Measurements from ENCODE around the gene OR2K2.
"Not testable (repeated sequence)": the region's sequence is repeated elsewhere in the genome, so short reads cannot be mapped to it uniquely, and the experiment has no call there.

Gene OR2K2

DNA sequence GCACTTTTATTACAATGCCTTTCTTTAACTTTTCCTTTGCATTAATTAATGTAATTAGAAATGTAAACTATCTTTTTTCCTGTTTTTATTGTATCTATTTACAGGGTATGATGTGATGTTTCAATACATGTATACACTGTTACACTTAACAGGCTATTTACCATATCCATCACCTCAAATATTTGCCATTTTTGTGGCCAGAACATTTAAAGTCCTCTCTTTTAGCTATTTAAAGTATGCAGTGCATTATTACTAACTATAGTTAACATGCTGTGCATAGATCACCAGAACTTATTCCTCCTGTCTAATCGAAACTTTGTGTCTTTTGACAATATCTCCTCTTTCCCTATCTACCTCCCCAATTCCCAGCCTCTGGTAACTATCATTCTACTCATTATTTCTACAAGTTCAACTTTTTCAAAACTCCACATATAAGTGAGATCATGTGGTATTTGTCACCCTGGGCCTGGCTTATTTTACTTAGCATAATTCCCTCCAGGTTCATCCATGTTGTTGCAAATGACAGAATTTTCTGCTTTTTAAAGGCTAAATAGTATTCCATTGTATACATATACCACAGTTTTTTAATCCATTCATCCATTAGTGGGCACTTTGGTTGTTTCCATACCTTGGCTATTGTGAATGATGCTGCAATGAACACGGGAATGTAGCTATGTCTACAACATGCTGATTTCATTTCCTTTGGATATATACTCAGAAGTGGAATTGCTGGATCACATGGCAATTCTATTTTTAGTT is 32.8 kb downstream of the OR2K2 start:
- DNase-seq = no peak

DNA sequence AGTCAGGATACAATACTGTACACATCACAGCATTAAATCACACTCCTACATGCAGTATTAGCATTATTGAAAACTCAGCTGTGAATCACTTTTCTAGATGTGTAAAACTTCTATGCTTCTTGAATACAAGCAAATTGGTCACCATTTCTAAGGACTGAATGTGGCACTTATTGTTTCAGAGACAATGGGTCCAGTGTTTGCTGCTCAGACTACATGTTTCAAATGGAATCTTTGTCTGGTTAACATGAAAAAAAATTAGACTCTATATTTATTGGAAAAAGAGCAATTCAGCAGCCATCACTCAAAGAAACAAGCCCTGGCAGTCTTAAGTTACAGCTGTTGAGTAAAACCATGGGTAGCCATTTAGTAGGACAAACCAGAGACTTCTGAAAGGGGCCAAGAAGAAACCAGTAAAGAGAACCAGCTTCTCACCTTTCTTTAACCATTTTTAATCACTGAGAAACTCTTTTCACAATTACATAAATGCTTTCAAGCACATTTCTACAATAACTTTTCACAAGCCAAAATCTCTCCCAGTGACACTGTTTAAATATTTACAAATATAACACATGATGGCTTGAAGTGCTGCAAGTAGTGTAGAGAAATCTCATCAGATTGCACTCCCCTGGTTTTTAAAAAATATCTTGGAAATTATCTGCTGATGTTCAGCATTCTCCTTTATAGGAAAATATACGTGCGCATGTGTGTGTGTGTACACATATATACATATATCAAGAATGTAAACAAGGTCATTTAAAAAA is 35.2 kb downstream of the OR2K2 start:
- no peak for DNase-seq

DNA sequence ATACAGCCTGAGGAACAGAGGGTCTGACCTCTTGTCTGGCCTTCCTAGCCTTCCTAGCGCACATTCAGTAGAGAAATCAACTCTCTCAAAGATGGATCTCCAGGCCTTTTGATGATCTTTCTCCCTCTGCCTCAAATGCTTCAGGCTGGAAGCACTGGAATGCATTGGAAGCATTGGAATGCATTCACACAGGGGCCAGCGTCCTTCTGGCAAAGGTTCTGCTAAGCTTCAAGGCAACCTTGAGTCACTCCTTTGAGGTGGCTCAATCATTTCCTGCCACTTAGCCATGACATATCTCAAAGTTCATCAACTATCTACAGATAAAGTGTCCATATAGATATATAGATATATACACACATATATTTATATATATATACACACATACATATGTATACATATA is 42.9 kb downstream of the OR2K2 start:
- no peak for DNase-seq

DNA sequence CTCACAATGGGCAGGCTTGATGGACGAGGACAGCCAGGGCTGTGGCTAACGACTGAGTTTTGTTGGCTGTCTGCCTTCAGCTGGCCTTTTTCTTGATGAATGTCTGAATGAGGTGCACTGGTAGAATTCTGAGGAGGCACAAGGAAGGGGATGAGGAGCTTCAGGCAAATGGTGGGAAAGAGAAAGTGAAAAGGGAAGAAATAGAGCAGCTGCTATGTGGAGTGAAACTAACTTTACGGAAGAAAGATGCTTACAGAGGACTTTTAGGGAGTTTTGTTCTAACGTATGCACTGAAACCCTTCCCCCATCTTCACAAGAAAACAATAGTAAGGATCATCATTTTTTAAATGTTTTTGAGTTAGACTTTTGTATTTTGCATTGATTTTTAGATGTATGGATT is 45.3 kb downstream of the OR2K2 start:
- DNase-seq = no peak

DNA sequence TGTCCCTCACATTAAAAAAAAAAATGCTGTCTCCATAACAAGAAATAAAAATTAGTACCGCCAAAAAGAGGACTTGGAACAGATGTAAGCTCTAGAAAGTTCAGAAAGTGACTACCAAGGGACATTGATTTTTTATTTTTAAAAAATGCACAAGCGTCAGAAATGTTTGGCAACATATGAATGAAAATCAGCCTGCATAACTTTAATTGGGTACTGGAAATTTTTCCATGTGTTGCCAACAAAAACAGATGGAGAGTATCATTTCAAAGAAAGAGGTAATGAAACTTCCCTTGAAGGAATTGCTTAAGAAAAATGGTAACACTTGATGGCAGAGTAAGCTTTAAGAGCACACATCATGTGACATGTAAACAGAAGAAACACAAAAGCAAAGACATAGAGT is 47.2 kb downstream of the OR2K2 start:
- no peak for DNase-seq

DNA sequence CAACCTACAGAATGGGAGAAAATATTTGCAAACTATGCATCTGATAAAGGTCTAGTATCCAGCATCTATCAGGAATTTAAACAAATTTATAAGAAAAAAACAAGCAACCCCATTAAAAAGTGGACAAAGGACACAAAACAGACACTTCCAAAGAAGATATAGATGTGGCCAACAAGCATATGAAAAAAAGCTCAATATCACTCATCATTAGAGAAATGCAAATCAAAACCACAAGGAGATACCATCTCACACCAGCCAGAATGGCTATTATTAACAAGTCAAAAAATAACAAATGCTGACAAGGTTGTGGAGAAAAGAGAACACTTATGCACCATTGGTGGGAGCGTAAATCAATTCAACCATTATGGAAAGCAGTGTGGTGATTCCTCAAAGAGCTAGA is 49.2 kb downstream of the OR2K2 start:
- DNase-seq = not testable (repeated sequence)
